Measurements from ENCODE around the gene LAMA1.

GRCh38 chr18:7089369-7089768 lies 28.2 kb downstream of the LAMA1 start:
- TF ChIP-seq CTCF (conservative IDR thresholded peaks at IDR 0.05; ENCODE audit: low read depth, low read length): no peak
- TF ChIP-seq EZH2 (IDR thresholded peaks at IDR 0.05; ENCODE audit: borderline replicate concordance, low read depth, low read length, poor library complexity, severe bottlenecking): no peak
